ENCODE results near the gene SDR42E2. TPM values are rescaled to one million over a fixed set of nuclear protein-coding genes. Genes with fewer than 3 reads are reported as not detected.

SDR42E2 gene
- total and polyA plus RNA-seq, 10 of the 15 experiments (the other 5 are each of a cell fraction or from before 2014, with no cell fraction given) = 0.01 to 0.09 (median 0.08) TPM; not detected in 4

GRCh38 chr16:22191532-22192260 lies 29.4 kb downstream of the SDR42E2 start:
- ATAC-seq (peak; percentile 4; the same call in 1 of the 3 replicates), FAIRE-seq (no peak), DNase-seq (ENCODE audit: low read depth, low spot score) (no peak)
- intact Hi-C loops (cut with micrococcal nuclease; ENCODE audit: unreplicated experiment) = loop anchor here (2.0 to 5.0 kb wide), 2 partner anchors 181 to 593 kb away; partner anchors contain the start of genes CDR2 and METTL9
- peak overlapping the region; percentile 81 for H3K4me3 ChIP-seq
- ChIA-PET SMC1A (ENCODE audit: uncharacterized antibody, unreplicated experiment) (interaction anchor here (0.9 to 9.0 kb wide), 8 partner anchors 10 to 178 kb away, joined by 3 to 86 read pairs (median 5); partner anchors contain the start of gene POLR3E), RAD21 (ENCODE audit: unreplicated experiment) (interaction anchor here (0.6 to 7.8 kb wide), 12 partner anchors 15 to 632 kb away, joined by 3 to 74 read pairs (median 4); partner anchors contain the start of genes EEF2K and POLR3E), CTCF (interaction anchor here (0.6 to 8.4 kb wide), 10 partner anchors 10 to 241 kb away, joined by 3 to 132 read pairs (median 3); partner anchors contain the start of genes EEF2K, MOSMO and POLR3E), POLR2A (interaction anchor here (0.5 to 6.0 kb wide), 15 partner anchors 15 to 872 kb away, joined by 3 to 104 read pairs (median 3); partner anchors contain the start of genes EEF2K and POLR3E)
- WGBS (ENCODE audit: insufficient coverage, insufficient replicate concordance, low lambda C conversion rate, missing lambda C conversion rate) = 12% methylated on average over 9 of the region's 9 CpGs
- no peaks in the 10 kb centered on the region for H4K20me1 ChIP-seq (ENCODE audit: control insufficient read depth, insufficient read depth)
- peak overlapping the region; percentile 74 for H3K9ac ChIP-seq (ENCODE audit: control insufficient read depth, insufficient read depth, low read length)
- peak overlapping the region; percentile 90 for H3K4me2 ChIP-seq (ENCODE audit: control insufficient read depth, insufficient read depth)
- BruUV-seq (replicated peaks) = TSS peak; percentile 94
- H3K9me3 ChIP-seq (replicated peaks; ENCODE audit: control insufficient read depth, insufficient read depth, low read length) = no peaks in the 10 kb centered on the region
- in situ Hi-C loops (cut with MboI) = no loop called here
- peak overlapping the region; percentile 96 for H2AFZ ChIP-seq (ENCODE audit: control insufficient read depth, low read depth, low read length)
- no peaks in the 10 kb centered on the region for H3K79me2 ChIP-seq (ENCODE audit: control insufficient read depth, insufficient read depth, low read length)
- no peaks in the 10 kb centered on the region for H3K27me3 ChIP-seq (replicated peaks in 1 of 2; ENCODE audit: control insufficient read depth in 2 of 2, insufficient read depth in 2 of 2, low read length in 1 of 2)
- H3K4me1 ChIP-seq (ENCODE audit: control insufficient read depth, insufficient read depth, low read length) = peaks cover 43% of the 10 kb centered on the region
- no peaks in the 10 kb centered on the region for H3K36me3 ChIP-seq (ENCODE audit: control insufficient read depth in 2 of 2, insufficient read depth in 2 of 2, low read length in 1 of 2)
- peak overlapping the region; percentile 90 for H3K27ac ChIP-seq (ENCODE audit: control insufficient read depth, insufficient read depth)
- no peak for TF ChIP-seq ATF7 (IDR thresholded peaks at IDR 0.05; ENCODE audit: low read depth)
- TF ChIP-seq MEF2B (IDR thresholded peaks at IDR 0.05; ENCODE audit: partially characterized antibody, poor library complexity, severe bottlenecking) = no peak
- TF ChIP-seq YY1 (IDR thresholded peaks at IDR 0.05; ENCODE audit: low read depth, low read length) = peak; percentile 87
- TF ChIP-seq ETV6 (conservative IDR thresholded peaks at IDR 0.05 in 1 of 2, IDR thresholded peaks at IDR 0.05 in 1 of 2; ENCODE audit: borderline replicate concordance in 1 of 2, low read depth in 1 of 2) = no peak
- 0 out of 2 replicates have a peak, but pooled peaks have one; percentile 41 for TF ChIP-seq RB1 (IDR thresholded peaks at IDR 0.05; ENCODE audit: borderline replicate concordance)
- TF ChIP-seq ZBTB33 (IDR thresholded peaks at IDR 0.05) = no peak
- no peak for TF ChIP-seq TCF7 (IDR thresholded peaks at IDR 0.05; ENCODE audit: borderline replicate concordance)
- no peak for TF ChIP-seq TAF1 (IDR thresholded peaks at IDR 0.05; ENCODE audit: borderline replicate concordance, low read depth, low read length)
- TF ChIP-seq EP300 (IDR thresholded peaks at IDR 0.05; ENCODE audit: borderline replicate concordance in 1 of 2, control insufficient read depth in 1 of 2, low read depth in 2 of 2, low read length in 2 of 2) = no peak
- no peak for TF ChIP-seq RAD21 (IDR thresholded peaks at IDR 0.05; ENCODE audit: insufficient read depth, low read depth, low read length)
- TF ChIP-seq ZBTB40 (IDR thresholded peaks at IDR 0.05; ENCODE audit: borderline replicate concordance) = peak; percentile 45; the same call in 1 of the 2 replicates

All from GM12878 (cell line).